Measurements from ENCODE around the gene ANO10. TPM values are rescaled to one million over a fixed set of nuclear protein-coding genes. Genes with fewer than 3 reads are reported as not detected.

ANO10 gene
- polyA plus RNA-seq, 3 donors, result 11.2 to 24.8 (median 21.6) TPM

- Histone ChIP-seq H3K36me3 (replicated peaks in 1 of 2; ENCODE audit: control insufficient read depth in 1 of 2, insufficient read depth in 2 of 2, low read length in 2 of 2) (no peaks in the 10 kb centered on the region), H3K4me2 (replicated peaks; ENCODE audit: extremely low read depth, low read length, poor library complexity, severe bottlenecking) (peak overlapping the region; percentile 22), H3K27ac (ENCODE audit: low read depth in 1 of 2, low read length in 2 of 2) (peak overlapping the region in 1 of 2 donors; percentile 97), H3K79me2 (ENCODE audit: insufficient read depth, low read length) (no peaks in the 10 kb centered on the region), H2AFZ (ENCODE audit: insufficient read depth, low read depth, low read length, poor library complexity, severe bottlenecking) (no peak overlapping the region), H4K20me1 (ENCODE audit: insufficient read depth, low read length) (no peaks in the 10 kb centered on the region), H3K9ac (ENCODE audit: insufficient read depth, low read length, poor library complexity, severe bottlenecking) (peak overlapping the region; percentile 30), H3K4me1 (ENCODE audit: control insufficient read depth in 1 of 2, insufficient read depth in 2 of 2, low read length in 2 of 2) (peaks cover 17 to 20% of the 10 kb centered on the region in 2 donors), H3K27me3 (ENCODE audit: control insufficient read depth in 2 of 2, insufficient read depth in 2 of 2, low read length in 2 of 2) (no peaks in the 10 kb centered on the region), H3K4me3 (replicated peaks in 1 of 3; ENCODE audit: low read depth in 2 of 3, low read length in 3 of 3) (no peak overlapping the region), H3K9me3 (replicated peaks in 1 of 2; ENCODE audit: control insufficient read depth in 1 of 2, insufficient read depth in 1 of 2, low read length in 2 of 2) (no peaks in the 10 kb centered on the region)
- Mint-ChIP-seq H3K4me1 (peaks cover 26% of the 10 kb centered on the region), H3K27ac (peak overlapping the region; percentile 93 to 99 (median 98)), H3K4me3 (no peak overlapping the region), H3K27me3 (ENCODE audit: low read depth in 3 of 3) (peaks cover 0 to 3% (median 0%) of the 10 kb centered on the region in 3 donors), H3K9me3 (peaks cover 6 to 14% (median 9%) of the 10 kb centered on the region in 7 donors), H3K36me3 (peaks cover 14 to 30% of the 10 kb centered on the region in 2 donors)
- intact Hi-C loops (cut with micrococcal nuclease), result no loop called here
- DNase-seq, result no peak
- TF ChIP-seq, protein P1, sequence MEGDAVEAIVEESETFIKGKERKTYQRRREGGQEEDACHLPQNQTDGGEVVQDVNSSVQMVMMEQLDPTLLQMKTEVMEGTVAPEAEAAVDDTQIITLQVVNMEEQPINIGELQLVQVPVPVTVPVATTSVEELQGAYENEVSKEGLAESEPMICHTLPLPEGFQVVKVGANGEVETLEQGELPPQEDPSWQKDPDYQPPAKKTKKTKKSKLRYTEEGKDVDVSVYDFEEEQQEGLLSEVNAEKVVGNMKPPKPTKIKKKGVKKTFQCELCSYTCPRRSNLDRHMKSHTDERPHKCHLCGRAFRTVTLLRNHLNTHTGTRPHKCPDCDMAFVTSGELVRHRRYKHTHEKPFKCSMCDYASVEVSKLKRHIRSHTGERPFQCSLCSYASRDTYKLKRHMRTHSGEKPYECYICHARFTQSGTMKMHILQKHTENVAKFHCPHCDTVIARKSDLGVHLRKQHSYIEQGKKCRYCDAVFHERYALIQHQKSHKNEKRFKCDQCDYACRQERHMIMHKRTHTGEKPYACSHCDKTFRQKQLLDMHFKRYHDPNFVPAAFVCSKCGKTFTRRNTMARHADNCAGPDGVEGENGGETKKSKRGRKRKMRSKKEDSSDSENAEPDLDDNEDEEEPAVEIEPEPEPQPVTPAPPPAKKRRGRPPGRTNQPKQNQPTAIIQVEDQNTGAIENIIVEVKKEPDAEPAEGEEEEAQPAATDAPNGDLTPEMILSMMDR (IDR thresholded peaks at IDR 0.05), result no peak
Observed at GRCh38 chr3:43388915-43389314, 232.9 kb downstream of the ANO10 start.

GRCh38 chr3:43388175-43388574, 233.6 kb downstream of the ANO10 start:
- peaks cover 26% of the 10 kb centered on the region for H3K4me1 Mint-ChIP-seq
- Histone ChIP-seq H3K4me2 (replicated peaks; ENCODE audit: extremely low read depth, low read length, poor library complexity, severe bottlenecking) (no peak overlapping the region), H4K20me1 (ENCODE audit: insufficient read depth, low read length) (no peaks in the 10 kb centered on the region), H3K4me1 (ENCODE audit: control insufficient read depth in 1 of 2, insufficient read depth in 2 of 2, low read length in 2 of 2) (peaks cover 17 to 20% of the 10 kb centered on the region in 2 donors), H3K9ac (ENCODE audit: insufficient read depth, low read length, poor library complexity, severe bottlenecking) (no peak overlapping the region), H2AFZ (ENCODE audit: insufficient read depth, low read depth, low read length, poor library complexity, severe bottlenecking) (no peak overlapping the region), H3K36me3 (replicated peaks in 1 of 2; ENCODE audit: control insufficient read depth in 1 of 2, insufficient read depth in 2 of 2, low read length in 2 of 2) (no peaks in the 10 kb centered on the region), H3K27ac (ENCODE audit: low read depth in 1 of 2, low read length in 2 of 2) (no peak overlapping the region), H3K27me3 (ENCODE audit: control insufficient read depth in 2 of 2, insufficient read depth in 2 of 2, low read length in 2 of 2) (no peaks in the 10 kb centered on the region), H3K79me2 (ENCODE audit: insufficient read depth, low read length) (no peaks in the 10 kb centered on the region), H3K9me3 (replicated peaks in 1 of 2; ENCODE audit: control insufficient read depth in 1 of 2, insufficient read depth in 1 of 2, low read length in 2 of 2) (no peaks in the 10 kb centered on the region), H3K4me3 (replicated peaks in 1 of 3; ENCODE audit: low read depth in 2 of 3, low read length in 3 of 3) (no peak overlapping the region)
- WGBS (ENCODE audit: insufficient coverage), result 90% methylated on average over 4 of the region's 5 CpGs
- peak overlapping the region in 2 of 7 donors; percentile 35 to 58 for H3K27ac Mint-ChIP-seq
- DNase-seq, result no peak
- H3K4me3 Mint-ChIP-seq, result no peak overlapping the region
- intact Hi-C loops (cut with micrococcal nuclease), result no loop called here
- H3K27me3 Mint-ChIP-seq (ENCODE audit: low read depth in 3 of 3), result peaks cover 0 to 3% (median 0%) of the 10 kb centered on the region in 3 donors
- peaks cover 8 to 26% of the 10 kb centered on the region in 2 donors for H3K36me3 Mint-ChIP-seq
- H3K9me3 Mint-ChIP-seq, result peaks cover 6 to 14% (median 9%) of the 10 kb centered on the region in 7 donors
- TF ChIP-seq, protein P1 (IDR thresholded peaks at IDR 0.05), result no peak
